DMS53 treated with DMSO at 0.1 percent for 48 hours (cell line): ENCODE results near the gene MEP1A.
"Not testable (repeated sequence)": the region's sequence is repeated elsewhere in the genome, so short reads cannot be mapped to it uniquely, and the experiment has no call there.

Experiments used
- DNase-seq: peaks from one replicate; lab custom pipeline; 2025; ENCODE audit not compliant: unreplicated experiment; lab: John Stamatoyannopoulos, UW

Gene MEP1A

GRCh38 chr6:46793138-46793537 is at the start of gene MEP1A:
MEP1A (plus strand) TSS chr6:46793389; CDS start chr6:46793399, 10 bp downstream.
- DNase-seq: no peak

GRCh38 chr6:46743425-46744158 is 49.6 kb upstream of the MEP1A start:
- DNase-seq: no peak

- not testable (repeated sequence) for DNase-seq
Observed at GRCh38 chr6:46744159-46744725, 48.9 kb upstream of the MEP1A start.

- no peak for DNase-seq
Observed at GRCh38 chr6:46745973-46746372, 47.2 kb upstream of the MEP1A start.

- DNase-seq: no peak
Observed at GRCh38 chr6:46746696-46747095, 46.5 kb upstream of the MEP1A start, which contains the start of gene ANKRD66. ANKRD66 (plus strand) TSS chr6:46746933; CDS start chr6:46751949, 5,016 bp downstream.

GRCh38 chr6:46748940-46749503 is 44.2 kb upstream of the MEP1A start:
- DNase-seq: no peak

- no peak for DNase-seq
Observed at GRCh38 chr6:46749731-46750130, 43.5 kb upstream of the MEP1A start.

GRCh38 chr6:46751658-46752057 is 41.5 kb upstream of the MEP1A start:
- no peak for DNase-seq

- no peak for DNase-seq
Observed at GRCh38 chr6:46755865-46756264, 37.3 kb upstream of the MEP1A start.

GRCh38 chr6:46756469-46757213 is 36.5 kb upstream of the MEP1A start:
- no peak for DNase-seq

GRCh38 chr6:46757214-46757596 is 36.0 kb upstream of the MEP1A start:
- no peak for DNase-seq

GRCh38 chr6:46758960-46759753 is 34.0 kb upstream of the MEP1A start:
- DNase-seq: no peak

GRCh38 chr6:46760925-46761324 is 32.3 kb upstream of the MEP1A start:
- DNase-seq: peak; percentile 10

GRCh38 chr6:46763466-46763865 is 29.7 kb upstream of the MEP1A start:
- DNase-seq: no peak

- not testable (repeated sequence) for DNase-seq
Observed at GRCh38 chr6:46764280-46764679, 28.9 kb upstream of the MEP1A start.

- DNase-seq: no peak
Observed at GRCh38 chr6:46764961-46765360, 28.2 kb upstream of the MEP1A start.

GRCh38 chr6:46772016-46772415 is 21.2 kb upstream of the MEP1A start:
- no peak for DNase-seq

GRCh38 chr6:46772762-46773161 is 20.4 kb upstream of the MEP1A start:
- no peak for DNase-seq

GRCh38 chr6:46773201-46773855 is 19.9 kb upstream of the MEP1A start:
- DNase-seq: peak; percentile 75

- not testable (repeated sequence) for DNase-seq
Observed at GRCh38 chr6:46774736-46775135, 18.5 kb upstream of the MEP1A start.
